GM08714 (cell line): ENCODE data around the gene DNAJC7.

ENCODE experiments used
- H3K4me3 ChIP-seq: fragments of 200-500 bp; sonication (Bioruptor generic); 2 replicates; pipeline ENCODE4 v1.5.1; 2014; ENCODE audit warnings: mild to moderate bottlenecking, low read length, inconsistent platforms
- ZNF274 ChIP-seq: IDR thresholded peaks from 2 replicates; pipeline ENCODE4 v1.6.1; 2012; ENCODE audit warnings: mild to moderate bottlenecking, low read depth, low read length

Gene DNAJC7

GRCh38 chr17:42050393-42051012, 33.3 kb upstream of the DNAJC7 start, which contains the start of gene C17orf113:
Gene C17orf113 (minus strand): TSS chr17:42050601. CDS start chr17:42043376, 7,225 bp downstream.
- H3K4me3 ChIP-seq = peak within 1 kb of the TSS; percentile 12; the same call in 1 of the 2 replicates
- no peak for TF ChIP-seq ZNF274

- peak overlapping the region; percentile 12; the same call in 1 of the 2 replicates for H3K4me3 ChIP-seq
- TF ChIP-seq ZNF274 = no peak
Observed at GRCh38 chr17:42049834-42050392, 32.7 kb upstream of the DNAJC7 start.

GRCh38 chr17:42047343-42047742, 30.1 kb upstream of the DNAJC7 start:
- H3K4me3 ChIP-seq = no peak overlapping the region
- no peak for TF ChIP-seq ZNF274

GRCh38 chr17:42045719-42046118, 28.5 kb upstream of the DNAJC7 start:
- no peak for TF ChIP-seq ZNF274

GRCh38 chr17:42042598-42043319, 25.5 kb upstream of the DNAJC7 start:
- no peak for TF ChIP-seq ZNF274
- H3K4me3 ChIP-seq = no peak overlapping the region

More at GRCh38 chr17:42045719-42046118, 28.5 kb upstream of the DNAJC7 start:
- no peak overlapping the region for H3K4me3 ChIP-seq

- TF ChIP-seq ZNF274 = no peak
- H3K4me3 ChIP-seq = no peak overlapping the region
Observed at GRCh38 chr17:42041619-42042018, 24.4 kb upstream of the DNAJC7 start.

GRCh38 chr17:42040818-42041217, 23.6 kb upstream of the DNAJC7 start:
- H3K4me3 ChIP-seq = no peak overlapping the region
- TF ChIP-seq ZNF274 = no peak

GRCh38 chr17:42039794-42040763, 22.8 kb upstream of the DNAJC7 start:
- no peak overlapping the region for H3K4me3 ChIP-seq
- no peak for TF ChIP-seq ZNF274

GRCh38 chr17:42038221-42038973, 21.2 kb upstream of the DNAJC7 start:
- no peak overlapping the region for H3K4me3 ChIP-seq
- TF ChIP-seq ZNF274 = no peak

- no peak overlapping the region for H3K4me3 ChIP-seq
- TF ChIP-seq ZNF274 = no peak
Observed at GRCh38 chr17:42034059-42034458, 16.8 kb upstream of the DNAJC7 start.

GRCh38 chr17:42031584-42031983, 14.3 kb upstream of the DNAJC7 start:
- no peak for TF ChIP-seq ZNF274

GRCh38 chr17:42028791-42029127, 11.5 kb upstream of the DNAJC7 start:
- no peak for TF ChIP-seq ZNF274
- H3K4me3 ChIP-seq = no peak overlapping the region

More at GRCh38 chr17:42031584-42031983, 14.3 kb upstream of the DNAJC7 start:
- H3K4me3 ChIP-seq = no peak overlapping the region
